ENCODE results near the gene CATSPERD.

- TF ChIP-seq, protein P1, sequence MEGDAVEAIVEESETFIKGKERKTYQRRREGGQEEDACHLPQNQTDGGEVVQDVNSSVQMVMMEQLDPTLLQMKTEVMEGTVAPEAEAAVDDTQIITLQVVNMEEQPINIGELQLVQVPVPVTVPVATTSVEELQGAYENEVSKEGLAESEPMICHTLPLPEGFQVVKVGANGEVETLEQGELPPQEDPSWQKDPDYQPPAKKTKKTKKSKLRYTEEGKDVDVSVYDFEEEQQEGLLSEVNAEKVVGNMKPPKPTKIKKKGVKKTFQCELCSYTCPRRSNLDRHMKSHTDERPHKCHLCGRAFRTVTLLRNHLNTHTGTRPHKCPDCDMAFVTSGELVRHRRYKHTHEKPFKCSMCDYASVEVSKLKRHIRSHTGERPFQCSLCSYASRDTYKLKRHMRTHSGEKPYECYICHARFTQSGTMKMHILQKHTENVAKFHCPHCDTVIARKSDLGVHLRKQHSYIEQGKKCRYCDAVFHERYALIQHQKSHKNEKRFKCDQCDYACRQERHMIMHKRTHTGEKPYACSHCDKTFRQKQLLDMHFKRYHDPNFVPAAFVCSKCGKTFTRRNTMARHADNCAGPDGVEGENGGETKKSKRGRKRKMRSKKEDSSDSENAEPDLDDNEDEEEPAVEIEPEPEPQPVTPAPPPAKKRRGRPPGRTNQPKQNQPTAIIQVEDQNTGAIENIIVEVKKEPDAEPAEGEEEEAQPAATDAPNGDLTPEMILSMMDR (IDR thresholded peaks at IDR 0.05), result no peak
- TF ChIP-seq POLR2A (IDR thresholded peaks at IDR 0.05) (no peak), EP300 (IDR thresholded peaks at IDR 0.05) (no peak)
These were observed 47.6 kb upstream of the CATSPERD start for GRCh38 chr19:5672708-5673459.

Data from ovary (tissue), 3 donors.